NCI-H226 (cell line): ENCODE data around the gene BTG1.
"Not testable (repeated sequence)": the region's sequence is repeated elsewhere in the genome, so short reads cannot be mapped to it uniquely, and the experiment has no call there.

ENCODE experiments used
- DNase-seq: peaks from one replicate; pipeline ENCODE4 v3.0.0-alpha.2; 2015

The BTG1 gene

DNA sequence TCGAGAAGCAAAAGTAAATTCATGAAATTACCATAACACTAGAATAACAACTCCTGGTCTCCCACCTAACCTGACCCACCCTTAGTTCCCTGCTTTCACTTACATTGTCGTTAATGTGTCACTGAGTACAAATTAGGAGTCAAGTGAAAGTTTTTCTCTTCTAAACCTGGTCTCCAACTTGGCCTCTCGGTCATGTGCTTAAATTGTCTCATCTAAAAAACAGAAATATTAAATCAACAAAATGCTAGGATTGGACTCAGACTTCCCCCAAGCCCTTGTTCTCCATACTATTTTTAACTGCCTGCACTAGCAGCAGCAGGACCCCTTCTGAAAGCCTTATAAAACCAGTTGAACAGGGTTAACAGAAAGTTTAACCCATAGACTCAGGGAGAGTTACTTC, 1.8 kb upstream of the BTG1 start:
- DNase-seq: no peak

DNA sequence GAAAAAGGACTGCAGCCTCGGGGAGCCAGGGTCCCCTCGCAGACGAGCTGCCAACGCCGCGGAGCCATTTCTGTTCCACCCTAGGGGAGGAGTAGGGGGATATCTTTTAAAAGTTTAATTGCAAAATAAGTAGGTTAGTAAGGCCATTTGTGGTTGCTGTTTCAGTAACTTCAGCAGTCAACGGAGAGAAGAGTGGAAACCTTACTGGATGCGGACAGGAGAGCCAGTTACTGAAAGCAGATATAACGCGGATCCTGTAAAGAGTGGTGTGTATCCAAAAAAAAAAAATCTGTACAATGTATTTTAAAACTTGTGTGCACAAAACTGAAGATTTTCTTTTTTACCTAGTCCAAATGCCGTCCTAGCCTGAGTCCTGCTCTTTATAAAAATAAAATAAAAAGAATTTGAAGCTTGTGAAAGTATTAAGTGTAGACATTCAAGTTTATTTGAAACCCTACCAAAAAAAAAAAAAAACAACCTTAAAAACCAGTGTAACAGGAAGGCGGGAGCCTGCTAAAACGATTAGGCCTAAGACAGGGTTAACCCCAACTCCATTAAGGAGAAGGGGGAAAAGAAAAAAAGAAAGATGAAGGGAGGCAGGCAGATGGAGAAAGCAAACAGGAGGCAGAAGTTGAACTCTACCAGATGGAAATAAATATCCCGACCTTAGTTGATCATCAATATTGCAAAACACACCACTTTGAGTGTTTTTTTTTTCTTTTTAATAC, 1.0 kb upstream of the BTG1 start:
- DNase-seq: no peak

DNA sequence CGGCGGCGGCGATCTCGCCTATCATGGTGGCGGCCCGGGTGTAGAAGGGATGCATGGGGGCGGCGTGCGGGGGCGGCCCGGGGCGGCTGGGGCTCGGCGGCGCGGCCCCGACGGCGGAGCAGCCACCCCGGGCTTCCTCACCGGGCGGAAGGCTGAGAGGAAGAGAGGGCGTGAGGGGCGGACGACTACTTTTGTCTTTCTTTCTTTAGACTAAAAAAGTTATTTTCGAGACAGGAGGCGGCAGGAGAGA, 240 bp downstream of the BTG1 start:
- DNase-seq: no peak

DNA sequence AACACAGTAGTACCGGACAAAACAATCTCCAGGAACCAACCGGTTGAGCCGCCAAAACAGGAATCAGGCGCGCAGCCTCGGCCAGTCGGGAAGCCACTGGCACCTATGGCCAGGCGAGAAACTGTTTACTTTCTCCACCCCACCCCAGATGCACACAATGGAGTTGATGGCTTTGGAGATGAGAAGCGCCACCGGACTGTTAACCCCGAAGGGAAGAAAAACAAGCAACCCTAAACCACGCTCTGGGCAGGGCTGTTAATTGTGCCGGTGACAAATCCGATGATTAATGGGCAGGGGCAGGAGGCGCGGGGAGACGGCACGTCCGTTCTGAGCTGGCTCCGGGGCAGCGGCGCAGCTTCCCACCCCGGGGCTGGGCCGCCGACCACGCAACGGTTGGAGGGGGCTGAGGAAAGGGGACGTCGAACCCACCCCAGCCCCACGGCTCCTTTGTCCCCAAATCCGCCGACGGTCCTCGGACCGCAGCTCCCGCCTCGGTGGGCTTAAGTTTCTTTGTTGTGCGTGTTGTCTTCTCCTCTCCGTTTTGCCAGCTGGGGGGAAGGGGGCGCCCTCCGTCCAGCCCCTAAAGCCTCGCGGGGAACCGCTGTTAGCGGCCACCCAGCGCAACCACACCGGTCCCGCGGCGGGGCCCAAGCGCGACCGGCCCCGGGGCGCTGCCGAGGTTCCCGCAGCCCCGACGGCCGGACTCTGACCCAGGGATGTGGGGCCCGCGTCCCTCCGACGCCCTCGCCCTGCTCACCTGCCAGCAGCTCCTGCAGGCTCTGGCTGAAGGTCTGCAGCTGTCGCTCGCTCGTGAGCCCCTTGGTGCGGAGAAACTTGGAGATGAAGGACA, 790 bp downstream of the BTG1 start:
- peak; percentile 25 for DNase-seq

DNA sequence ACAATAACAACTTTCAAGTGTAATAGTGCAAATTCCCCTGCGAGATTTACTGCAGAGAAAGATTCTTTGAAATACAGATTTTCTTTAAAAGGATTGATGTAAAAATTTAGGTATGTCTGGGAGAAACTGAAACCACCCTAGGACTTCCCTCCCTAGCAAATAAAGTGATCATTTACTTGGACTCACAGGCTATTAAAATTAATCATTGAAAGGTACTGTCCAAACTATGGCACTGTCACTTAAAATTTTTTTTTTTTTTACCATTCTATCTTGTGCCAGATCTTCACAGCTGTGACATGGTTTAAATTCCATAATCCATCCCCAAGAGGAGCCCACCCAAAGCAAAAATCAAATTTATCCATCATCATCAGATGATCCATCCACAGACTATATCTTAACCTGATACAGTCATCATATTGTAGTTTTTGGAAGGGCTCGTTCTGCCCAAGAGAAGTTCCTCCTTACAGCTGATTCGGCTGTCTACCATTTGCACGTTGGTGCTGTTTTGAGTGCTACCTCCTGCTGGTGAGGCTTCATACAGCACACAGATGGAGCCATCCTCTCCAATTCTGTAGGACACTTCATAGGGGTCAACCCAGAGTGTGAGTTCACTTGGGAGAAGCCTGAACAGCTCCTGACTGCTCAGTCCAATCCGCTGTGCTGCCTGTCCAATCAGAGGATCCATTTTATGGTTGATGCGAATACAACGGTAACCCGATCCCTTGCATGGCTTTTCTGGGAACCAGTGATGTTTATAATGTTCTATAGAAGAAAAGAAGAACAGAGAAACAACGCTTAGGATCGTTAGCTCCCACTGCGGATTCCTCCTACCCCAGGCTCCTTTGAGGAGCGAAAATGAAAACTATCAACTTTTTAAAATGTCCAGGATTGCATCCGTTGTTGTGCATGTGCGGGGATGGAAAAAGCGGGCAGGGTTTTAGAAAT, 1.7 kb downstream of the BTG1 start:
- peak; percentile 72 for DNase-seq

DNA sequence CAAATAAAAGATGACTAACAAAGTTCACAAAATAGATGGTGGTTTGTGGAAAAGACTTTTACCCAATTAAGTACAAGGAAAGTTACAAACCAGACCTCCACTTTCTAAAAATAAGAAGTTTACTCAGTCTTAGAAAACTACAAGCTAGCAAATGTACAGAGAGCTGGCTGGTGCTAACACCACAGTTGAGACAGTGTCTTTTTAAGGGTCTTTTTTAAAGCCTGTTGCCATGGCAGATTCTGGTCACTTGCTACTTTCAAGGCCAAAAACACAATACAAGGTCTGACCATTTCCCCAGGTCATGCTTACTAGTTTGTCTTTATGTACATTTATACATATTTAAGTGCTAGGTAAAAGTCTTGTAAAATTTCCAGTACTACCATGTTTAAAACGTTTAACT, 2.4 kb downstream of the BTG1 start:
- no peak for DNase-seq

DNA sequence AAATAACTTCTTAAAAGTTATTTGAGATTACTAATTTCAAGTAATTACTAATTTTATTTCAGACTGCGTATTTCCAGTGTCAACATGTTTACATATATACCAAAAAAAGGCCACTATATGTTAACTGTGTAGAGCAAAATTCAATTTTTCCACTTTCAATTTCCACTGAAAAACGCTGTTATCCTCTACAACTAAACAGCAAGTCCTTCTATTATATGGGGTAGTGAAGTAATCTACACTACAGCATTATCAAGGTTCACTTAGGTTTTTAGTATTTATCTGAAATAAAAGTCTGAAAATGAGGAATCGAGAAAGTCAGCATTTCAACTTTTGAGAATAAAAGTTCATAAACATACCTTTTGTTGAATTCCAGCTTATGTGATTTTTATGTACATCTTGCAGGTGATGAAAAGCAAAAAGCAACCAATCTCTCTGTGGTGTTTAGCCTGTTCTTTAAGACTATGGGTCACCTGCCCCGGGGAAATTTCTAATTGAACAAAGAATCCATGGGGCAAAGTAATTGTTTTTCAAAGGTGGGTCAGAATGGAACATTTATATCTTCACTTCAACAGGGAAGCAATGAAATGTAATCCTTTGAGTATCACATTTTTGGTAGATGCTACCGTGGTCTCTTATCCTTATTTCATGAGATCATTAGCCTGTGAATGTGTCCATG, 3.3 kb downstream of the BTG1 start:
- no peak for DNase-seq

DNA sequence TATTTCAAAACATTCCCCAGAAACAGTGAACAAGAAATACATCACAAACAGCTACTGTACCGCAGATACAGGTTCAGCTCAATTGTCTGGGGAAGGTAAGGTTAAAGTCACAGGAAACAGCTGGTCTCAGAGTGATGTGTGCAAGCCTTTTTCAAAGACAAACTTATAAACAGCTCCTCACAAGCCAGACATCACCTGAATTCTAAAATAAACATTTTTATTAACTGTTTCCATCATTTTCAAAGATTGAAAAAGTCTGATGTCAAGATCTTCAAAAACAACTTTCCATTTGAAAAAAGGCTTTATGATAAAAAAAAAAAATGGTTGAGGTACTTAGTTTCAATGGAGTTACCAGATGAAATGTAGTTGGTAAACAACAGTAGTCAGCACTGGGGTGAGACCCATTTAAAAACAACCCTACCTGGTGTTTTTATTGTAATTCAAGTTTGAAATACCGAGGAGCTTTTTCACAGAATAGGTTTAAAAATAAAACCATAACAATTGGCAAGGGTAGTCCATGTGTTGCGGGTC, 4.0 kb downstream of the BTG1 start:
- DNase-seq: no peak

DNA sequence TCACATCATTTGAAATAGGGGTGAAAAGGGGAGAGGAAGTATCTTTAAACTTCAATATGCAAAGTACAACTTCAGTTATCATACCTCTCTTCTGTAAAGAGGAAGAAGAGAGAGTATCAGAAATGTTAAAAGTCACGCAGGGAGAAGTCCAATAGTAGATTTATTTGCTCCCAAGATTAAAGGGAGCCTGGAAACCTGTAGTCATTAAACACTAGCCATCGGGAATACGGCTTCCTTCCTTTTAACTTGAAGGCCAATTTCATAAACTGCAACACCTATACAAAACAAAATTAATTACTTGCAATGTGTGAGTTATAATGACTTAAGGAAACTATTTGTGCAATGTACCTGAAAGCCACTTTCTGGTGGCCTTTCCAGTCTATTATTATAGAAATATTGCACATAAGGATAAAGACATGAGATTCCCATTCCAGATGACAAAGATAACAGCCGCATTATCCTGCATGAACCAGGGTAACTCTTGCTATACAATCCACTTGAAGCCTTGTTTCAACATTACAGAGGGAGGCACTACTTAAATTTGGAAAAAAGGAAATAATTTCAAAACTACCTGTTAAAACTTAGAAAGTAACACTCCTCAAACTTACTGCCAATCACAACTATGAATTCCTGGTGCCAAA, 4.6 kb downstream of the BTG1 start:
- DNase-seq: no peak

DNA sequence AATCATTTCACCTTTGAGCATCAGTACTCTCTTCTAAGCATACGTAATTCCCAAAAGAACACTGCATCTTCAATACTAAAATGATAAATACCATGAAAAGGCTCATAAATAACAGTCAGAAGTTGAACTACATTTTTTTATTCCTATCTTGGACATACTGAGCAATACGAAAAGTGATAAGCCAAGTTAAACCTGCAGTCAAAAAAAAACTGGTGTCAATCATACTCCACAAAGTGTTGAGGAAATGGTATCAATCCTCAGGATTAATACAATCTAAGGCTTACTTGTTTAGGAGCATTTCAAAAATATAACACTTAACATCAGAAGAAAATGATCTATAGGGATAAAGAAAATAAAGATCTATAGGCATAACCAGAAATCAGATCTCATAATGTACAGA, 5.5 kb downstream of the BTG1 start:
- DNase-seq: no peak

DNA sequence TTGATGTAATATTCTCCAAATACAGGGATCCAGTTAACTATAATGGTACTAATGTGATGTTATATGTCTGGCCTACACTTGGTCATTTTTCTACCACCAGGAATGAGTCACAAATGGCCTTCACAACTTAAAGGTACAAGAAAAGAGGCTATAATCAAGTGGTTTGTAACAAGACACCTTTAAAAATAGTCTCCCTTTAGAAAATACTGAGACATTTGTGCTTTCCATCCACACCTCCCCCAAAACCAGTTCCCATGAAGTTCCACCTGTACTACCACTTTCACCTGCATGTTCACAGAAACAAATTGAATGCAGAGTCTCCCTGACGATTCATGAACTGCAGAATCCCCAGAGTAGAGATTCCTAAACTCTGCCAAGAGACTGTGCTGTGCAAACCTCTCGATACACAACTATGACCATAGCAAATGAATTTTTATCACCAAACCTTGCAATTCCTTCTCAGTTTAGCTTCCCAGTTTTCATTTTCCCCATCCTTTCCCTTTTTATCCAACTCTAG, 6.0 kb downstream of the BTG1 start:
- no peak for DNase-seq

DNA sequence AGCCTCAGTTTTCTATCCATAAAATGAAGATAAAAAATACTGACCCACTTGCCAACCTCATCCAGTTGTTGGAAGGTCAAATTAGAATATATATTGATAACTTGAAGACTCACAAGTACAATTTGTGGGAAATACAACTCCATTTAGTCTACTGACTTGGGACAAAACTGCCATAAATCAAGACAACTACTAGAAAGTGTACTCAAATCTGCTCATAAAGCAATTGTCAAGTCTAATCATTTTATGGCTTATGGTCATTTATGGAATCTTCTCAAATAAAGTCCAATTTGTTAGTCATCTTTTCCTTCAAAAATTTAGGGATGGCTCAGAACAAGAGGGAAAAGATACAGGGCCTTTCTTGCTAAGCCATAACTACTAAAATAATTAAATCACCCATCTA, 7.0 kb downstream of the BTG1 start:
- DNase-seq: no peak

DNA sequence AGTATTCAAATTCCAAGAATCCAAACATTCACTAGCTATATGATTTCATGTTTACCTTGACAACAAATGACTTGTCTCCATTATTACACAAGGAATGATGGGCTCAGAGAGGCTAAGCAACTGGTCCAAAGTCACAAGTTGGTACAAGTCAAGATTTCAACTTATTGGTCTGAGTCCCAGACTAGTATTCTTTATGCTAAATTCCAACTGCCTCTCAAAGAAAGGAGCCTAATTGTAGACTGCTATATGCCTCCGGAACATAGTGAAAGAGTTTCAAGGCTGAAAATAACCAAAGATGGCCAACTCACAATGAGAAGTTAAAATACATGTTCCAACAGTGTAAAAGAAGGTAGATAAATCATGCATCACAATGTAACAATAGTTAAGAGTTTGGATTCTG, 7.5 kb downstream of the BTG1 start:
- no peak for DNase-seq

DNA sequence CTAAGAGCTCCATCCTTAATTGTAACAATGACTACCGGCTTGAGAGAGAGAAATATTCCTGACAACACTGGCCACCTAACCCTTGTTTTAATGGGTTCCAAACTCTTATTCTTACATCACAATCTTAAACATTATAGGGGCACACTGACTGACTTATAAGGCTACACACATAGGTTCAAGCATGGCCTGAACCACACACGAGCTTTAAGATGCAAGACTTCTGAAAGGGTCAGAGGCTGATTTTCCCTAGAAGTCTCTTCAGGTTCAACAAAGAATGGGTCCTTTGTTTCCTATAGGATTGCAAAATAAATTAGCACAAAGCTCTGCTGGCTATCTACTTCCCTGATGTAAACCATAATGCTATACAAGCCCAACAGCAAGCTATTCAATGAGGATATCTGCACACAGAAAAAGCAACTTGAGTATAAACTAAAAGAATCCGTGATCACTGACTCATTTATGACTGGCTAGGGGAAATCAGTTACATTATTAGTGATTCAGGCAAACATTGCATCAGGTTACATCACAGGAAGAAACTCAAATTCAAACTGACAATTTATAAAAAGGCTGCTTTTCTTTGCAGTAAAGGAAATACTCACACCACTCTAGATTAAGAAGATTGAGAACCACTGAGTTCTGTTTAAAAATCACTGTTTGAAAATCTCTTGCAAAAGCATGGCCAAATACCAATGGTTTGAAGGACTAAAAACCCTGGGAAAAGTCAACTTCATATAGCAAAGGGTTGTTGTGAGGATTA, 8.5 kb downstream of the BTG1 start:
- DNase-seq: peak; percentile 48

DNA sequence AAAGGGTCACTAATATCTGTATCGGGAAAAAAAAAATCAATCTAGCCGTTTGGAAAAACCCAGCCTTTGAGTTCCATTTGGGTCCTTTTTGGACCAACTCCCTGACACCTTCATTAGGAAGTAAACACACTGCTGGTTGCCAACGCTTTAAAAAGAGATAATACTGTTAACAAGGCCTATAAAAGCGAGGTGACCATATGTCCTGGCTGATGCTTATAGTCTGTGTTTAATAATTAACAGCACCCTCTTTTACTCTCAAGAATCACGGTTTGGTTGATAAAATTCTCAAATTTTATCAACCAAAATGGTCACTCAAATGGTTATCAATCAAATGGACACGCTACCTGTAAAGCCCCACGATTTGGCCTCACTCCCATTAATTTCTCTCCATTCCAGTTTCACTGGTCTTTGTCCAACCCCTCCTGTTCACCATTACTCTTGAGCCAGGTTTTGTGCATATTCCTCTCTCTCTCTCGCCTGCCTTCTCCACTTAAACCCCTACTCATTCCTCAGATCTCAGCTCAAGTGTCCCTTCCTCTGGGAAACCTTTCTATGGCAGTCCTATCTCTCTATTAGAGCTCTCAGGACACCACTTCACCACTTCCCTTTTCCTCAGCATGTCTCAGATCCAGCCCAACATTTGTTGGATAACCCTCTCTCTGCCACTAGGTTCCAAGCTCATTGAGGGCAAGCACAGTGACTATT, 9.5 kb downstream of the BTG1 start:
- DNase-seq: no peak

DNA sequence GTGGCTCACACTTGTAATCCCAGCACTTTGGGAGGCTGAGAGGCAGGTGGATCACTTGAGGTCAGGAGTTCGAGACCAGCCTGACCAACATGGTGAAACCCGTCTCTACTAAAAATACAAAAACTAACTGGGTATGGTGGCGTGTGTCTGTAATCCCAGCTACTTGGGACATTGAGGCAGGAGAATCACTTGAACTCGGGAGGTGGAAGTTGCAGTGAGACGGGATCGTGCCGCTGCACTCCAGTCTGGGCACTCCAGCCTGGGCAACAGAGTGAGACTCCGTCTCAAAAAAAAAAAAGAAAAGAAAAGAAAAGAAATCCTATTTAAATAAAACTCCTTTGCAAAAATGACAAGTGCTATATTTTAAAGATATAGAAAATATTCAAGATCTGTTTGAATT, 10.1 kb downstream of the BTG1 start:
- DNase-seq: not testable (repeated sequence)

DNA sequence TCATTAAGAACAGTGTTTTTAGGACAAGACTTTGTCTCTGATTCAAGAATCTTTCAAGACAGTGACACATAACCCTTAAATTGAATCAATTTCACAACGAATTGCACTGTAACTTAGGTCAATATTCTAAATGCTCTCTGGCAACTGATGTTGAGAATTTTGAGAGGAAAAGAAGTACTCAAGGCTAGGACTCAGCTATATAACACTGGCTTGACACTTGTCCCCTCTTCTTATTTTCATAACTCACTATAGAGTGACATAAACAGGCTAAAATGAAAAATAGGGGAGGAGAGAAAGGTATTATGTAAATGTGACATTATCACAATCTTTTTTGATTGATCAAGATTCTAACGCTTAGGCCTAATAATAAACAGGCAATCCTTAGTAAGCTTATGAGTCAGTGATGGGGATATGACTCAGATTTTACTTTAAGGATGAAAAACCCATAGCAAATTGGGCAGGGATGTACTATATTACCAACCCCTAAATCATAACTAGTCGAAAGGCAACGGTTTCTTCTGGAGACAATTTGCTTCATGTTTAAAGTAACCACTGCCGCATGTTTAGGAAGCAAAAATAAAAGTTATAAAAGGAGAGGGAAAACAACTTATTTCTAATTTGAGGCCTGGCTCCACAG, 10.9 kb downstream of the BTG1 start:
- peak; percentile 32 for DNase-seq

DNA sequence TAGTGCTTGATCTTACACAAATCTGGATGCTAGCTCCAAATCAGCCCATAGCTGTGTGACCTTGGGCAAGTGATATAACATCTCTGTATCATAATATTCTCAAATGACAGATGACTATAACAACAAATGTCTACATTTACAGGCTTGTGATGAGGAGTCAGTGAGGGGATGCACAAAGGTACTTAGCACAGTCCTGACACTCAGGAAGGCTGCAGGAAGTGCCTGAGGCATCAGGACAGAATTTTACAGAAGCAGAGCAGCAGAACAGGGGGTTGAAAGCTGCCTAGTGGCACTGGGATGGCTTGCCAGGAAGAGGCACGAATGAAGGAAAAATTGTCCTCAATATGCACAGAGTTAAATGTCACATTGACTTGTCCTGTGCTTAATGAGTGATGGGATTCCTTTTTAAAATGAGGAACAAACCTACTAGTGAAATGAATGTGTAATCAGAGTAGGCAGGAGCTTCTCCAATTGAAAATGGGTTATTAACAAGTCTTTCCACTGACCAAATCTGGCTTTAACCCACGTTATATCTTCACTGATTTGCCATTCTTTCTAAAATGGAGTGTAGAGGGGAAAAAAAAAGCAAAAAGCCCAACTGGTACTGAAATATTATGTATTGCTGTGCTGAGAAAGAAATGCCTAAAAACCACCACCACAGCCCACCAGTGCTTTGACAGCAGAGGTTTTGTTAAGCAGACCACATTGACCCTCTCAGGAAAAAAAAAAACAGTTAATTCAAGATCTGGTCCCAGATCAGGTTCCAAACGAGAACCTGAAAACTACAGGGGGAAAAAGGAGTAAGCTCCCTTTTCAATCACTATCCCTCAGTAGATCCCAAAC, 11.6 kb downstream of the BTG1 start:
- DNase-seq: no peak

DNA sequence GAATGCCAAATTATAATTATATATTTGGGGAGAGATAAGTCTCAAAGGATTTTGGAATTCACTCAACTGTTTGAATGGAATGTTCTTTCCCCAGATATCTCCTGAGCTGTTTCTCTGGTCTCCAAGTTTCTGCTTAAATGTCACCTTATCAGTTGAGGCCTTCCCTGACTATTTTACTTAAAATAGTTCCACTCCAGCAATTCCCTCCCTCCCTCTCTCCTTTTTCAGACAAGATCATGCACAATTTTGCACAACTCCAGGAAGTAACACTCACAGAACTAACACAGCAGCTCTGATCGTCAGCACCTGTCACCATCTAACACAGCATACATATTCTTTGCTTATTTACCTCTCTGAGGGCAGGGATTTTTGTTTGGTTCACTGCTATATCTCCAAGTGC, 12.5 kb downstream of the BTG1 start:
- DNase-seq: peak; percentile 20
